Activated T-helper 9 cell treated with anti-CD3 and anti-CD28 coated beads, Interleukin-2, amount 50 U/mL, for 16 hours (primary cell): ENCODE data around the gene RAD18.

Experiments
- DNase-seq: peaks from one replicate; pipeline ENCODE4 v3.0.0-alpha.2; 2020; ENCODE audit warnings: low read depth

The RAD18 gene

GRCh38 chr3:8963137-8963853, at the start of gene RAD18:
Gene RAD18 (minus strand): TSS chr3:8963472. CDS start chr3:8963385, 87 bp downstream.
- peak; percentile 85 for DNase-seq

- DNase-seq = no peak
Measured at GRCh38 chr3:9012521-9012920, 49.2 kb upstream of the RAD18 start.

- DNase-seq = no peak
Measured at GRCh38 chr3:9009976-9010545, 46.8 kb upstream of the RAD18 start.

- no peak for DNase-seq
Measured at GRCh38 chr3:9008550-9009255, 45.4 kb upstream of the RAD18 start.

- DNase-seq = no peak
Measured at GRCh38 chr3:9007928-9008327, 44.7 kb upstream of the RAD18 start.

- no peak for DNase-seq
Measured at GRCh38 chr3:9007213-9007612, 43.9 kb upstream of the RAD18 start.

- DNase-seq = no peak
Measured at GRCh38 chr3:9000041-9000440, 36.8 kb upstream of the RAD18 start.

GRCh38 chr3:8997151-8997550, 33.9 kb upstream of the RAD18 start:
- no peak for DNase-seq

- DNase-seq = no peak
Measured at GRCh38 chr3:8996681-8997121, 33.4 kb upstream of the RAD18 start.

- DNase-seq = no peak
Measured at GRCh38 chr3:8996216-8996615, 32.9 kb upstream of the RAD18 start.

GRCh38 chr3:8994226-8994625, 31.0 kb upstream of the RAD18 start:
- no peak for DNase-seq

GRCh38 chr3:8993331-8993730, 30.1 kb upstream of the RAD18 start:
- DNase-seq = no peak

- no peak for DNase-seq
Measured at GRCh38 chr3:8992854-8993253, 29.6 kb upstream of the RAD18 start.

GRCh38 chr3:8992199-8992598, 28.9 kb upstream of the RAD18 start:
- no peak for DNase-seq

- no peak for DNase-seq
Measured at GRCh38 chr3:8990266-8991215, 27.3 kb upstream of the RAD18 start.

- no peak for DNase-seq
Measured at GRCh38 chr3:8988791-8989558, 25.7 kb upstream of the RAD18 start.

- DNase-seq = no peak
Measured at GRCh38 chr3:8988384-8988655, 25.0 kb upstream of the RAD18 start.

- DNase-seq = no peak
Measured at GRCh38 chr3:8987645-8988383, 24.5 kb upstream of the RAD18 start.

GRCh38 chr3:8987226-8987625, 24.0 kb upstream of the RAD18 start:
- DNase-seq = no peak

- DNase-seq = no peak
Measured at GRCh38 chr3:8986741-8987140, 23.5 kb upstream of the RAD18 start.

- DNase-seq = no peak
Measured at GRCh38 chr3:8985876-8986275, 22.6 kb upstream of the RAD18 start.
